OCI-LY1 (cell line): ENCODE measurements around the gene TECPR2.

Source experiments
- H2AFZ ChIP-seq: fragments of 200-600 bp; sonication (generic), shearing (Covaris generic); 2 replicates; pipeline ENCODE4 v1.6.0; 2014; ENCODE audit warnings: antibody characterized with exemption, mild to moderate bottlenecking, low read length
- H3F3A ChIP-seq: fragments of 200-600 bp; sonication (generic), shearing (Covaris generic); 2 replicates; pipeline ENCODE4 v1.6.0; 2014; ENCODE audit warnings: mild to moderate bottlenecking, antibody characterized with exemption, low read length, moderate library complexity; ENCODE audit not compliant: insufficient read depth
- H3K27ac ChIP-seq: fragments of 200-600 bp; sonication (generic); 2 replicates; pipeline ENCODE4 v1.5.1; 2014; ENCODE audit warnings: low read length, mixed run types, mild to moderate bottlenecking, low read depth; ENCODE audit not compliant: poor library complexity, severe bottlenecking
- H3K27me3 ChIP-seq: fragments of 200-600 bp; sonication (generic); 2 replicates; pipeline ENCODE4 v1.6.0; 2014; ENCODE audit warnings: antibody characterized with exemption, mild to moderate bottlenecking, low read length, moderate library complexity; ENCODE audit not compliant: insufficient read depth
- H3K36me3 ChIP-seq: fragments of 200-600 bp; sonication (generic); 2 replicates; pipeline ENCODE4 v1.6.1; 2014; ENCODE audit warnings: mild to moderate bottlenecking, antibody characterized with exemption, low read length, moderate library complexity, mixed read lengths; ENCODE audit not compliant: insufficient read depth
- H3K4me1 ChIP-seq: fragments of 200-600 bp; sonication (generic); 2 replicates; pipeline ENCODE4 v1.5.1; 2014; ENCODE audit warnings: mild to moderate bottlenecking, low read length, moderate library complexity; ENCODE audit not compliant: insufficient read depth, severe bottlenecking
- H3K4me2 ChIP-seq: fragments of 200-600 bp; sonication (generic), shearing (Covaris generic); 2 replicates; pipeline ENCODE4 v1.6.1; 2014; ENCODE audit warnings: low read length
- H3K4me3 ChIP-seq: fragments of 200-600 bp; sonication (generic); 2 replicates; pipeline ENCODE4 v1.5.1; 2014; ENCODE audit warnings: low read length, low read depth, mild to moderate bottlenecking, mixed read lengths; ENCODE audit not compliant: poor library complexity, severe bottlenecking
- H3K79me2 ChIP-seq: fragments of 200-600 bp; shearing (Covaris generic); 2 replicates; pipeline ENCODE4 v1.6.1; 2016; ENCODE audit warnings: mixed run types, low read length, mixed read lengths; ENCODE audit not compliant: insufficient read depth
- H3K9ac ChIP-seq: fragments of 200-600 bp; sonication (generic), shearing (Covaris generic); 2 replicates; pipeline ENCODE4 v1.6.1; 2014; ENCODE audit warnings: mild to moderate bottlenecking, low read length, mixed read lengths
- H3K9me2 ChIP-seq: fragments of 200-600 bp; sonication (generic), shearing (Covaris generic); 2 replicates; pipeline ENCODE4 v1.6.1; 2014; ENCODE audit warnings: low read depth, mild to moderate bottlenecking, low read length, mixed read lengths
- H3K9me3 ChIP-seq: fragments of 200-600 bp; shearing (Covaris generic); 2 replicates; pipeline ENCODE4 v1.6.1; 2014; ENCODE audit warnings: low read length, mixed read lengths
- H4K20me1 ChIP-seq: fragments of 200-600 bp; sonication (generic), shearing (Covaris generic); 2 replicates; pipeline ENCODE4 v1.6.0; 2016; ENCODE audit warnings: mild to moderate bottlenecking, low read length; ENCODE audit not compliant: insufficient read depth
- CTCF ChIP-seq: fragments of 200-600 bp; sonication (generic), shearing (Covaris generic); IDR thresholded peaks from 2 replicates; pipeline ENCODE4 v1.5.1; 2017; ENCODE audit warnings: mild to moderate bottlenecking, antibody characterized with exemption, low read length, moderate library complexity, mixed read lengths
- EZH2 ChIP-seq: fragments of 200-600 bp; sonication (generic), shearing (Covaris generic); IDR thresholded peaks from 2 replicates; pipeline ENCODE4 v1.8.0; 2017; ENCODE audit warnings: borderline replicate concordance, mixed run types, mild to moderate bottlenecking, antibody characterized with exemption, low read length, moderate library complexity, mixed read lengths

The TECPR2 gene

GRCh38 chr14:102497998-102498677 lies 135.4 kb downstream of the TECPR2 start:
- Histone ChIP-seq H3K4me1 (no peaks in the 10 kb centered on the region), H2AFZ (no peak overlapping the region)

GRCh38 chr14:102498678-102499265 lies 136.0 kb downstream of the TECPR2 start:
- Histone ChIP-seq H3K9me2 (no peaks in the 10 kb centered on the region), H3K4me1 (no peaks in the 10 kb centered on the region), H3K27me3 (no peaks in the 10 kb centered on the region), H3K4me2 (no peak overlapping the region), H3K9me3 (no peaks in the 10 kb centered on the region), H3F3A (no peaks in the 10 kb centered on the region), H2AFZ (no peak overlapping the region), H3K36me3 (no peaks in the 10 kb centered on the region), H4K20me1 (no peaks in the 10 kb centered on the region), H3K79me2 (no peaks in the 10 kb centered on the region), H3K9ac (no peak overlapping the region), H3K27ac (no peak overlapping the region), H3K4me3 (no peak overlapping the region)
- no peak for TF ChIP-seq CTCF

More at GRCh38 chr14:102497998-102498677, 135.4 kb downstream of the TECPR2 start:
- no peaks in the 10 kb centered on the region for H3F3A ChIP-seq
- TF ChIP-seq EZH2 (no peak), CTCF (peak; percentile 35)
- H4K20me1 ChIP-seq, result no peaks in the 10 kb centered on the region
- H3K79me2 ChIP-seq, result no peaks in the 10 kb centered on the region
- H3K27me3 ChIP-seq, result no peaks in the 10 kb centered on the region
- no peak overlapping the region for H3K4me3 ChIP-seq
- no peak overlapping the region for H3K9ac ChIP-seq
- no peaks in the 10 kb centered on the region for H3K9me3 ChIP-seq
- no peaks in the 10 kb centered on the region for H3K9me2 ChIP-seq
- H3K36me3 ChIP-seq, result no peaks in the 10 kb centered on the region
- no peak overlapping the region for H3K27ac ChIP-seq
- no peak overlapping the region for H3K4me2 ChIP-seq

- Histone ChIP-seq H2AFZ (no peak overlapping the region), H3K36me3 (no peaks in the 10 kb centered on the region), H3K4me3 (no peak overlapping the region), H3K27me3 (no peaks in the 10 kb centered on the region), H3K4me1 (no peaks in the 10 kb centered on the region), H3F3A (no peaks in the 10 kb centered on the region), H4K20me1 (no peaks in the 10 kb centered on the region), H3K9ac (no peak overlapping the region), H3K27ac (no peak overlapping the region), H3K4me2 (no peak overlapping the region), H3K9me2 (no peaks in the 10 kb centered on the region), H3K79me2 (no peaks in the 10 kb centered on the region), H3K9me3 (no peaks in the 10 kb centered on the region)
- TF ChIP-seq CTCF, result no peak
- no peak for TF ChIP-seq EZH2
These were observed 136.8 kb downstream of the TECPR2 start for GRCh38 chr14:102499401-102500157.
